Measurements from ENCODE around the gene KLHL17. TPM values are rescaled to one million over a fixed set of nuclear protein-coding genes. Genes with fewer than 3 reads are reported as not detected.

The KLHL17 gene
- polyA plus RNA-seq = 10 to 100 TPM in 1 of 4 donors, 1 to 10 TPM in 3; 3.9 to 11.9 (median 6.8) TPM
- long read RNA-seq, donor 1 = 0 reads
- long read RNA-seq, donor 2 = 0 reads
- long read RNA-seq, donor 3 = 0 reads
- long read RNA-seq, donor 4 = 0 reads
- long read RNA-seq, donor 5 = 0 reads
- long read RNA-seq, donor 6 = 0 reads
- long read RNA-seq, donor 7 = 0 reads
- long read RNA-seq, donor 8 = 0 reads
- long read RNA-seq, donor 9 = 0 reads
- long read RNA-seq, donor 10 = 0 reads

DNA sequence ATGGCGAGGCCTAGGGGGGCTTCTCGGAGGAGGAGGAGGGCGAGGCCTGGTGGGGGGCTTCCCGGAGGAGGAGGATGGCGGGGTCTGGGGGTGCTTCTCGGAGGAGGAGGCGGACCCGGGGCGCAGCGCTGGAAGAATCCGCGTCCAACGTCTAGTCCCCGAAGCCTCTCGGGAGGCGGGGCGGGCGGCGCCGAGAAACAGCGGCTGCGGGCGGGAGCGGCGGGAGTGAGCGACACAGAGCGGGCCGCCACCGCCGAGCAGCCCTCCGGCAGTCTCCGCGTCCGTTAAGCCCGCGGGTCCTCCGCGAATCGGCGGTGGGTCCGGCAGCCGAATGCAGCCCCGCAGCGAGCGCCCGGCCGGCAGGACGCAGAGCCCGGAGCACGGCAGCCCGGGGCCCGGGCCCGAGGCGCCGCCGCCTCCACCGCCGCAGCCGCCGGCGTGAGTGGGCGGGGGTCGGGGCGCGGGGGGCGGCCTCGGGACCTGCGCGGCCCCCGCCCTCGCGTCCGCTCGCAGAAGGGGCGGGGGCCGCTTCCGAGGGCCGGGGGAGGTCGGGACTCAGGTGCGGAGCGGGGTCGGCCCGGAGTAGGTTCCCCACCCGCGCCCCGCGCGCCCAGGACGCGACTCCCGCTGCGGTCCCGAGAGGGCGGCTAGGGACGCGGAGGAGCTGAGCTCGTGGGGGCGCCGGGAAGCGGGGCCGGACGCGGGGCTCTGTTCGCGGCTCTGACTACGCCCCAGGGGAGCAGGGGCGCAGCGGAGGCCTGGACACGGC, at the start of gene KLHL17:
TSS of gene KLHL17 (plus strand) at position 222 of the 769 bp plus-strand sequence. CDS start at position 332, 110 bp downstream.
- Histone ChIP-seq H3K4me1 (ENCODE audit: control insufficient read depth in 3 of 3, insufficient read depth in 2 of 3, low read depth in 1 of 3, low read length in 2 of 3) (peaks cover 2 to 12% (median 4%) of the 10 kb centered on the region in 3 donors), H3K36me3 (ENCODE audit: control insufficient read depth in 3 of 3, insufficient read depth in 2 of 3, low read depth in 1 of 3, low read length in 3 of 3) (peaks cover 2 to 43% (median 3%) of the 10 kb centered on the region in 3 donors), H3K4me3 (ENCODE audit: low read depth in 1 of 3, low read length in 3 of 3) (peak within 1 kb of the TSS; percentile 19 to 93 (median 66)), H3K9me3 (ENCODE audit: control insufficient read depth in 2 of 2, insufficient read depth in 1 of 2, low read depth in 1 of 2, low read length in 1 of 2) (peaks cover 0 to 4% of the 10 kb centered on the region in 2 donors), H3K27me3 (ENCODE audit: control insufficient read depth in 3 of 3, insufficient read depth in 3 of 3, low read length in 3 of 3) (peaks cover 0 to 11% (median 0%) of the 10 kb centered on the region in 3 donors), H3K27ac (ENCODE audit: low read depth in 1 of 3, low read length in 2 of 3) (no peak within 1 kb of the TSS)
- DNase-seq = peak; percentile 62 to 81
- FAIRE-seq = no peak
- 0 to 1% (median 1%) methylated on average over 46 to 109 of the region's 109 CpGs for WGBS, 3 donors

DNA sequence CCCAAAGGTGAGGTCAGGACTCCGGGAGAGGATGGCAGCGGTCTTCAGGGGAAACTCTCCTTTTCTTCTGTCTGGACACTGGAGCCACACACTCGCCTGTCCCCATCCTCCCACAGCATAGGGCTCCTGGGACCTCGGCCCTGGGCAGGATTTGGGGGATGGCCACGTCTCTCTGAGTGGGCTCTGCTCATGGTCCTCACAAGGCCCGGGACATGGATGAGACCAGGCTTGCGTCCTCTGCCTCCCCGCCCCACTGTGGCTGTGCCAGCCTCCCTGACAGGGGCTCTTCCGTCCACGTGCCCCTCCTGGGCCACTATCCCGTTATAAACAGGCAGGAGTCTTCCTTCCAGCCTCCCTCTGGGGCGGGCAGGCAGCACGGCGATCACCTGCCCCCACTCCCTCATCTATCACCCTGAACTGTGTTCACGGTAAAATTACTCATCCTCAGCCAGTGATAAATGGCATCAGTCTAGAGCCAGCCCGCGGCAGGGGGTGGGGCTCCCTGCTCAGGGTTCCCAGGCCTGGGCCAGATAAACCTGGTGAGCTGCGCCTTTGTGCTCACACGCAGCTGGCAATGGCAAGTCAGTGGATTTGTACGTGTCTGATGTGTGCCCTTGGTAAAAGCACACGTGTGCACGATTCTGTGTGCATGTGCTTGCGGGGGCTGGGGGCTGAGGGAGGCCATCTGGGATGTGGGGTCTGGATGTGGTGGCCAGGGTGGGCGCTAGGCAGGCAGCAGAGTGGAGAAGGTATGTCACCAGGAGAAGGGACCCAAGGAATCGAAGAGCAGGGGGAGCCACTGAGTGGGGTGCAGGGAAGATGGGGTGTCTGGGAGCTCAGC, 49.3 kb upstream of the KLHL17 start:
- H3K27me3 ChIP-seq (ENCODE audit: control insufficient read depth in 3 of 3, insufficient read depth in 3 of 3, low read length in 3 of 3) = peaks cover 10 to 41% (median 10%) of the 10 kb centered on the region in 3 donors
- 13 to 50% (median 23%) methylated on average over 25 of the region's 25 CpGs for WGBS, 3 donors
- DNase-seq = peak; percentile 59 to 64

DNA sequence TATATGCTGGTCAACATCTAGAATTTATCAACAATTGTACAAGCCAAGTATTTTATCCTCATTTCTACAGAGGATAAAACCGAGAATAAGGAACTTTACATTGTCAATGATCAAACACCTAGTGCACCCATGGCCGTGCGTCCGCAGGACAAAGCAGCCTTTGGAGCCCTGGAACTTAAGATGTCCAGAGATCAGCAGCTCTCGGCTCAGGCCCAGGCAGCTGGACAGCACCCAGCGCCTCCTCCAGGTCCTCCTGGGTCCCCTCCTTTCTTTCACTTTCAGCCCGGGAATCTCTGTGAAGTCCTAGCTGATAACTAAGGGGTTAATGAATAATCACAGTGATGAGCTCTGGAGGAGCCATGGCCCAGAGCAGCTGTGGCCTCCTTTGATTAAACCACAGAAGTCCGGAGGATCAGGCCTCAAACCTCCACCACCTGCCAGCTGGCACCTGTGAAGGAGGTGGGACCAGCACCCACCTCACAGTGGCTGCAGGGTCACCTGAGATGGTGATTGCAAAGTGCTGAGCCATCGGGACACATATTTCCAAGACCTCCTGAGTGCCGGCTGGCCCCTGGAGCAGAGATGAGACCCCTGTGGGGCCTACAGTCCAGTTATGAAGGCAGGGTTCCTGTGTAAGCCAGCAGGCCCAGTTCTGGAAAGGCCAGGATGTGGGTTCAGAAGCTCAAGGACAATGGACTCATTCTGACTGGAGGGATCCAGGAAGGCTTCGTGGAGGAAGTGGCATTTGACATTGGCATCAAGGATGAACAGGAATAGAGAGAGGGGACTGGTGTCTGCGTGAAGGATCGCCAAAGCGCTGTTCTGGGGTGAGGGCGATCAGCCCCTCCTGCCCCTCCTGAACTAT, 48.3 kb upstream of the KLHL17 start:
- Histone ChIP-seq H3K36me3 (ENCODE audit: control insufficient read depth in 3 of 3, insufficient read depth in 2 of 3, low read depth in 1 of 3, low read length in 3 of 3) (no peaks in the 10 kb centered on the region), H3K4me1 (ENCODE audit: control insufficient read depth in 3 of 3, insufficient read depth in 2 of 3, low read depth in 1 of 3, low read length in 2 of 3) (peaks cover 0 to 43% (median 0%) of the 10 kb centered on the region in 3 donors), H3K27me3 (ENCODE audit: control insufficient read depth in 3 of 3, insufficient read depth in 3 of 3, low read length in 3 of 3) (peaks cover 10 to 44% (median 10%) of the 10 kb centered on the region in 3 donors), H3K4me3 (ENCODE audit: low read depth in 1 of 3, low read length in 3 of 3) (no peak overlapping the region), H3K27ac (ENCODE audit: low read depth in 1 of 3, low read length in 2 of 3) (no peak overlapping the region), H3K9me3 (ENCODE audit: control insufficient read depth in 2 of 2, insufficient read depth in 1 of 2, low read depth in 1 of 2, low read length in 1 of 2) (no peaks in the 10 kb centered on the region)
- DNase-seq (peak in 1 of 2 donors; percentile 38), FAIRE-seq (no peak)
- WGBS, 3 donors = 35 to 53% (median 37%) methylated on average over 15 of the region's 15 CpGs

More for the DNA sequence above, 49.3 kb upstream of the KLHL17 start:
- no peaks in the 10 kb centered on the region for H3K9me3 ChIP-seq (ENCODE audit: control insufficient read depth in 2 of 2, insufficient read depth in 1 of 2, low read depth in 1 of 2, low read length in 1 of 2)
- no peak overlapping the region for H3K4me3 ChIP-seq (ENCODE audit: low read depth in 1 of 3, low read length in 3 of 3)
- FAIRE-seq = no peak
- H3K4me1 ChIP-seq (ENCODE audit: control insufficient read depth in 3 of 3, insufficient read depth in 2 of 3, low read depth in 1 of 3, low read length in 2 of 3) = peaks cover 0 to 43% (median 0%) of the 10 kb centered on the region in 3 donors
- H3K27ac ChIP-seq (ENCODE audit: low read depth in 1 of 3, low read length in 2 of 3) = no peak overlapping the region
- no peaks in the 10 kb centered on the region for H3K36me3 ChIP-seq (ENCODE audit: control insufficient read depth in 3 of 3, insufficient read depth in 2 of 3, low read depth in 1 of 3, low read length in 3 of 3)

DNA sequence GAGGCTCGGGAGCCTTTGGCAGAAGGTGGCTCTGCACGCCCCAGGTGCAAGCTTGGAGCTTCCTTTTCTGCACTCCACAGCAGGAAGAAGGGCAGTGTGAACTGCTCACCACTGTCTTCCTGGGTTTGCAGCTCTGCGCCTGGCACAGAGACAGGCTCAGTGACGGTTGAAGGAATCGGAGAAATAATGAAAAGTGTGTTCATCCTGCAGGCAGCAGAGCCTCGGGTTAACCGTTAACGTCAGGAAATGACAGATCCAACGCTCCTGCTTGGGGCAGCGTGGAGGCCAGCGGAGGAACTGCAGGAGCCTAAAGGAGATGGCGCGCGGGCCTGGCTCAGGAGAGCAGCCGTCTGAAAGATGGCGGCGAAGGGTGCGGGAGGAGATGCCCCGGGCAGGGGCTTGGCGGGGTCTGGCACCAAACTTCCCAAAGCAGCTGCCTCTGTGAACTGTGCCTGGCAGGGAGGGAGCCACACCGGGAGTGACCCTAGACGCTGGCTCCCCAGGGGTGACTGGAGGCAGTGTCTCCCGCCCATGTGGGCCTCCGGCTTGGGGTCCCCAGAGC, 47.6 kb upstream of the KLHL17 start:
- FAIRE-seq = no peak

DNA sequence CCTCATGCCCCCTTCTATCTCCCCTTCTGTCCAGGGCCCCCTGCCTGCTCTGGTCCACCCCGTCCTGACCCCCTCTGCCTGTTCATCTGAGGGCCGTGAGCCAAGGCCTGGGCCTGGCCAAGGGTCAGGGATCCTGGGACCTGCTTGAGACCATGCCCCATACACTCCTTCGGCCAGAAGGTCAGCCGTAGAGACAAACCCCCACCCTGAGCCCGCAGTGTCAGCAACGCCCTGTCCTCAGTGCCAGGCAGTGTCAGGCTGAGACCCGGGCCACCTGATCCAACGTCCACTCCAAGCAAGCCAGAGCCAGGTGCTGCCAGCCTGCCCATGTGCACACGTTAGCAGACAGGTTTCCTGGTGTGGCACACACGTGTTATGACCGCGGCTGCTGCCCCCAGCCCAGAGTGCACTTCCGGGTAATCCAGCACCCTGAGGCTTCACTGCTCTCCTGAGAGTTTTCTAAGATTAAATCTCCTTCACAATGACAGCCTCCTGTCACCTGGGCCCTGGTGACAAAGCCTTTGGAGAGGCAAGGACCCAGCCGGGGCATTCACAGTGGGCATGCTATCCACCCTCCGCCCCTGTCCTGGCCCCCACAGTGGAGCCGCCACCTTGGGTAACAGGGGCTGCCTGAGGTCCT, 46.8 kb upstream of the KLHL17 start:
- no peak overlapping the region for H3K4me3 ChIP-seq (ENCODE audit: low read depth in 1 of 3, low read length in 3 of 3)
- no peaks in the 10 kb centered on the region for H3K36me3 ChIP-seq (ENCODE audit: control insufficient read depth in 3 of 3, insufficient read depth in 2 of 3, low read depth in 1 of 3, low read length in 3 of 3)
- no peak for DNase-seq
- H3K27me3 ChIP-seq (ENCODE audit: control insufficient read depth in 3 of 3, insufficient read depth in 3 of 3, low read length in 3 of 3) = peaks cover 10 to 59% (median 13%) of the 10 kb centered on the region in 3 donors
- no peaks in the 10 kb centered on the region for H3K9me3 ChIP-seq (ENCODE audit: control insufficient read depth in 2 of 2, insufficient read depth in 1 of 2, low read depth in 1 of 2, low read length in 1 of 2)
- no peak overlapping the region for H3K27ac ChIP-seq (ENCODE audit: low read depth in 1 of 3, low read length in 2 of 3)
- WGBS, 3 donors = 53 to 78% (median 62%) methylated on average over 15 to 16 of the region's 16 CpGs
- H3K4me1 ChIP-seq (ENCODE audit: control insufficient read depth in 3 of 3, insufficient read depth in 2 of 3, low read depth in 1 of 3, low read length in 2 of 3) = peaks cover 0 to 50% (median 0%) of the 10 kb centered on the region in 3 donors
- FAIRE-seq = no peak

More for the DNA sequence above, 47.6 kb upstream of the KLHL17 start:
- DNase-seq = peak in 1 of 2 donors; percentile 42
- no peak overlapping the region for H3K27ac ChIP-seq (ENCODE audit: low read depth in 1 of 3, low read length in 2 of 3)
- no peaks in the 10 kb centered on the region for H3K9me3 ChIP-seq (ENCODE audit: control insufficient read depth in 2 of 2, insufficient read depth in 1 of 2, low read depth in 1 of 2, low read length in 1 of 2)
- H3K27me3 ChIP-seq (ENCODE audit: control insufficient read depth in 3 of 3, insufficient read depth in 3 of 3, low read length in 3 of 3) = peaks cover 10 to 51% (median 10%) of the 10 kb centered on the region in 3 donors
- no peak overlapping the region for H3K4me3 ChIP-seq (ENCODE audit: low read depth in 1 of 3, low read length in 3 of 3)
- no peaks in the 10 kb centered on the region for H3K36me3 ChIP-seq (ENCODE audit: control insufficient read depth in 3 of 3, insufficient read depth in 2 of 3, low read depth in 1 of 3, low read length in 3 of 3)
- WGBS, 3 donors = 36 to 48% (median 38%) methylated on average over 24 of the region's 24 CpGs
- peaks cover 0 to 50% (median 0%) of the 10 kb centered on the region in 3 donors for H3K4me1 ChIP-seq (ENCODE audit: control insufficient read depth in 3 of 3, insufficient read depth in 2 of 3, low read depth in 1 of 3, low read length in 2 of 3)

DNA sequence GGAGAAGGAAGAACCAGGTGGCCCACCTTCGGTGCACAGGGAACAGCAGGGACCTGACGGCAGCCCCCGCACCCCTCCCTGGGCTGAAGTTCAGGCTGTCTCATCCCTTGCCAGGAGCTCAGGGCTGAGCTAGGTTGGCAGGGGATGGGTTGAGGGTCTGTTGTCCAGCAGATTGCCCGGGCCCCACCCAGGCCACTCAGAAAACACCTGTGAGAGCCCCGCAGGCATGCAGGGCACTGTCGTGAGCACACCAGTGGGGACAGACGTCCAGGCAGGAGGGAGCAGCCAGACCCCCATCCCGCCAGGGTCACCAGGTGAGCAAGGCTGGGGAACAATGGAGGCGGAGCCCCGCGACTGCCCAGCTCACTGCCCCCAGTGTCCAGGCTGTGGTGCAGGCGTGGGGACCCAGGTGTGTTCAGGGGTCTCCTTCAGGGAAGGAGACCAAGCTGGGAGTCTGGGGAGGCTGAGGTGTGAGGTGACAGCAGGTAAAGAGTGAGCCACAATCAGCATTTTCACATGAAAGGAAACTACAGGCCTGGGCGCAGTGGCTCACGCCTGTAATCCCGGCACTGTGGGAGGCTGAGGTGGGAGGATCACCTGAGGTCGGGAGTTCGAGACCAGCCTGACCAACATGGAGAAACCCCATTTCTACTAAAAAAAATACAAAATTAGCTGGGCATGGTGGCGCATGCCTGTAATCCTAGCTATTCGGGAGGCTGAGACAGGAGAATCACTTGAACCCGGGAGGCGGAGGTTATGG, 46.1 kb upstream of the KLHL17 start:
- Histone ChIP-seq H3K36me3 (ENCODE audit: control insufficient read depth in 3 of 3, insufficient read depth in 2 of 3, low read depth in 1 of 3, low read length in 3 of 3) (no peaks in the 10 kb centered on the region), H3K27me3 (ENCODE audit: control insufficient read depth in 3 of 3, insufficient read depth in 3 of 3, low read length in 3 of 3) (peaks cover 10 to 61% (median 16%) of the 10 kb centered on the region in 3 donors), H3K9me3 (ENCODE audit: control insufficient read depth in 2 of 2, insufficient read depth in 1 of 2, low read depth in 1 of 2, low read length in 1 of 2) (no peaks in the 10 kb centered on the region), H3K4me1 (ENCODE audit: control insufficient read depth in 3 of 3, insufficient read depth in 2 of 3, low read depth in 1 of 3, low read length in 2 of 3) (peaks cover 0 to 50% (median 0%) of the 10 kb centered on the region in 3 donors), H3K27ac (ENCODE audit: low read depth in 1 of 3, low read length in 2 of 3) (no peak overlapping the region), H3K4me3 (ENCODE audit: low read depth in 1 of 3, low read length in 3 of 3) (no peak overlapping the region)
- 70 to 83% (median 74%) methylated on average over 21 of the region's 21 CpGs for WGBS, 3 donors
- FAIRE-seq (no peak), DNase-seq (no peak)

DNA sequence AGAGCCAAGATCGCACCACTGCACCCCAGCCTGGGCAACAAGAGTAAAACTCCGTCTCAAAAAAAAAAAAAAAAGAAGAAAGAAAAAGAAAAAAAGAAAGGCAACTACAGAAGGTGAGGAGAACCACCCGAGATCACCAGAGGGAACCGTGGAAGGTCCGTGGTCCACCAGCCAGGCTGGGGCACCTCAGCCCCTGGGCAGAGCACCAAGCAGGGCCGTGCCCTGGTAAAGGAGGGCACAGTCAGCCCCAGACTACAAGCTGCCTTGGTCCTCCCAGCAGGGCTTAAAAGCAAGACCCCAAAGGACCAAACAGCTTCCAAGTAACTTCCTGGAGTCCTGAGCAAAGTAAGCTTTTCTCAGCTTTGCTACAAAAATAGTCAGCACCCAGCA, 45.5 kb upstream of the KLHL17 start:
- Histone ChIP-seq H3K9me3 (ENCODE audit: control insufficient read depth in 2 of 2, insufficient read depth in 1 of 2, low read depth in 1 of 2, low read length in 1 of 2) (no peaks in the 10 kb centered on the region), H3K27me3 (ENCODE audit: control insufficient read depth in 3 of 3, insufficient read depth in 3 of 3, low read length in 3 of 3) (peaks cover 10 to 67% (median 18%) of the 10 kb centered on the region in 3 donors), H3K4me1 (ENCODE audit: control insufficient read depth in 3 of 3, insufficient read depth in 2 of 3, low read depth in 1 of 3, low read length in 2 of 3) (peaks cover 0 to 50% (median 0%) of the 10 kb centered on the region in 3 donors), H3K4me3 (ENCODE audit: low read depth in 1 of 3, low read length in 3 of 3) (no peak overlapping the region), H3K36me3 (ENCODE audit: control insufficient read depth in 3 of 3, insufficient read depth in 2 of 3, low read depth in 1 of 3, low read length in 3 of 3) (no peaks in the 10 kb centered on the region), H3K27ac (ENCODE audit: low read depth in 1 of 3, low read length in 2 of 3) (no peak overlapping the region)
- FAIRE-seq = no peak
- no peak for DNase-seq
- 31 to 78% (median 51%) methylated on average over 6 of the region's 6 CpGs for WGBS, 3 donors
